Astrocyte of the spinal cord (primary cell): Measurements from ENCODE around the gene MCM5.
"Not testable (repeated sequence)": the region's sequence is repeated elsewhere in the genome, so short reads cannot be mapped to it uniquely, and the experiment has no call there.

Source experiments
- DNase-seq: peaks from one replicate; pipeline ENCODE4 v3.0.0; 2011; ENCODE audit warnings: low read depth, low spot score
- H3K4me3 ChIP-seq: 2 replicates; pipeline ENCODE4 v1.5.1; 2011; ENCODE audit warnings: low read depth, mild to moderate bottlenecking, low read length, moderate library complexity
- CTCF ChIP-seq: IDR thresholded peaks from 2 replicates; pipeline ENCODE4 v1.5.1; 2012; ENCODE audit warnings: low read depth, mild to moderate bottlenecking, low read length, inconsistent platforms
- in situ Hi-C: cut with HindIII; loops from 2 replicates; pipeline ENCODE4 v1.10.0; 2017; ENCODE audit warnings: low sequenced_read_pairs

MCM5 gene

GRCh38 chr22:35464399-35464798 is 64.5 kb downstream of the MCM5 start:
- no peak for DNase-seq
- in situ Hi-C loops, result no loop called here
- no peak overlapping the region for H3K4me3 ChIP-seq
- TF ChIP-seq CTCF, result no peak

GRCh38 chr22:35465109-35465701 is 65.3 kb downstream of the MCM5 start:
- DNase-seq, result no peak
- TF ChIP-seq CTCF, result no peak
- no peak overlapping the region for H3K4me3 ChIP-seq
- in situ Hi-C loops, result no loop called here

GRCh38 chr22:35467681-35468434 is 67.9 kb downstream of the MCM5 start:
- peak; percentile 20 for DNase-seq
- in situ Hi-C loops, result no loop called here

GRCh38 chr22:35470903-35471321 is 71.0 kb downstream of the MCM5 start:
- in situ Hi-C loops, result no loop called here
- TF ChIP-seq CTCF, result no peak
- no peak overlapping the region for H3K4me3 ChIP-seq
- DNase-seq, result no peak

More at GRCh38 chr22:35467681-35468434, 67.9 kb downstream of the MCM5 start:
- no peak overlapping the region for H3K4me3 ChIP-seq
- no peak for TF ChIP-seq CTCF

- in situ Hi-C loops, DNase-seq: not testable (repeated sequence)
Observed at GRCh38 chr22:35471566-35471965, 71.6 kb downstream of the MCM5 start.

GRCh38 chr22:35472488-35472887 is 72.5 kb downstream of the MCM5 start:
- DNase-seq, result no peak
- no peak for TF ChIP-seq CTCF
- no peak overlapping the region for H3K4me3 ChIP-seq
- in situ Hi-C loops, result no loop called here

More at GRCh38 chr22:35471566-35471965, 71.6 kb downstream of the MCM5 start:
- H3K4me3 ChIP-seq, result not testable (repeated sequence)

- H3K4me3 ChIP-seq, result no peak overlapping the region
- in situ Hi-C loops, result no loop called here
- no peak for TF ChIP-seq CTCF
- no peak for DNase-seq
Observed at GRCh38 chr22:35473971-35474370, 74.0 kb downstream of the MCM5 start.
